Endodermal cell (in vitro differentiated cells): ENCODE data around the gene LILRA2. TPM values are rescaled to one million over a fixed set of nuclear protein-coding genes. Genes with fewer than 3 reads are reported as not detected.

Experiments used
- DNase-seq: peaks from one replicate; pipeline ENCODE4 v3.0.0-alpha.2; 2017
- H3K27ac ChIP-seq: 2 replicates; pipeline ENCODE4 v1.5.1; 2013; ENCODE audit warnings: mild to moderate bottlenecking, low read depth, low read length, moderate library complexity
- H3K27me3 ChIP-seq: 2 replicates; pipeline ENCODE4 v1.6.1; 2013; ENCODE audit warnings: mild to moderate bottlenecking, low read length, moderate library complexity; ENCODE audit not compliant: insufficient read depth, control insufficient read depth, poor library complexity, severe bottlenecking
- H3K36me3 ChIP-seq: 2 replicates; pipeline ENCODE4 v1.7.0; 2013; ENCODE audit warnings: mild to moderate bottlenecking, low read length, moderate library complexity; ENCODE audit not compliant: control insufficient read depth, insufficient read depth
- H3K4me1 ChIP-seq: one replicate; pipeline ENCODE4 v1.7.0; 2013; ENCODE audit warnings: low read length; ENCODE audit not compliant: control insufficient read depth, insufficient read depth
- H3K4me3 ChIP-seq: 2 replicates; pipeline ENCODE4 v1.5.1; 2013; ENCODE audit warnings: mild to moderate bottlenecking, low read length, moderate library complexity
- H3K9ac ChIP-seq: 2 replicates; pipeline ENCODE4 v1.6.1; 2013; ENCODE audit warnings: mild to moderate bottlenecking, low read length, moderate library complexity; ENCODE audit not compliant: poor library complexity, severe bottlenecking; ENCODE audit errors: extremely low read depth
- H3K9me3 ChIP-seq: 2 replicates; pipeline ENCODE4 v1.6.1; 2013; ENCODE audit warnings: mild to moderate bottlenecking, low read length, moderate library complexity; ENCODE audit not compliant: control insufficient read depth
- H3K27ac Mint-ChIP-seq: 2 replicates; pipeline ENCODE4 v1.8.0; 2020; ENCODE audit warnings: mixed read lengths
- H3K27me3 Mint-ChIP-seq: 2 replicates; pipeline ENCODE4 v1.8.0; 2021; ENCODE audit warnings: mild to moderate bottlenecking, mixed read lengths; ENCODE audit not compliant: insufficient read depth
- H3K36me3 Mint-ChIP-seq: 2 replicates; pipeline ENCODE4 v1.8.0; 2020; ENCODE audit warnings: low read depth, mixed read lengths
- H3K4me1 Mint-ChIP-seq: 2 replicates; pipeline ENCODE4 v1.8.0; 2020; ENCODE audit warnings: mixed read lengths
- H3K4me3 Mint-ChIP-seq: 2 replicates; pipeline ENCODE4 v1.8.0; 2020; ENCODE audit warnings: mild to moderate bottlenecking, moderate library complexity, mixed read lengths
- H3K9me3 Mint-ChIP-seq: 2 replicates; pipeline ENCODE4 v1.8.0; 2020; ENCODE audit warnings: mild to moderate bottlenecking, mixed read lengths
- WGBS, 2 experiments: methylation state at CpG; one replicate each; pipeline versions ENCODE4 v1.1.5 to v1.1.7; 2013; ENCODE audit warnings: missing lambda C conversion rate in 2 of 2, mixed read lengths in 1 of 2; ENCODE audit not compliant: insufficient coverage in 1 of 2, insufficient read length in 1 of 2; 5-methylcytosine and 5-hydroxymethylcytosine counted together
- total RNA-seq, 2 donors: library from RNA; stranded (reverse); fragmentation: NEBNext Ultra II Directional in 1 of 2; extraction: Animal tissue kit (Norgen Biotek cat#: 25700) in 1 of 2; gene quantifications; 2 replicates in 1 of 2; 3 replicates in 1 of 2; pipeline ENCODE4 v1.2.1, GENCODE V29; 2021
- TF ChIP-seq, protein P1 (sequence below): fragments of 200-600 bp; sonication (generic); conservative IDR thresholded peaks from 2 replicates; pipeline ENCODE4 v1.5.0; 2021; ENCODE audit warnings: antibody characterized with exemption, mild to moderate bottlenecking

The LILRA2 gene
- total RNA-seq, 2 donors from 2014 or later: not detected

DNA sequence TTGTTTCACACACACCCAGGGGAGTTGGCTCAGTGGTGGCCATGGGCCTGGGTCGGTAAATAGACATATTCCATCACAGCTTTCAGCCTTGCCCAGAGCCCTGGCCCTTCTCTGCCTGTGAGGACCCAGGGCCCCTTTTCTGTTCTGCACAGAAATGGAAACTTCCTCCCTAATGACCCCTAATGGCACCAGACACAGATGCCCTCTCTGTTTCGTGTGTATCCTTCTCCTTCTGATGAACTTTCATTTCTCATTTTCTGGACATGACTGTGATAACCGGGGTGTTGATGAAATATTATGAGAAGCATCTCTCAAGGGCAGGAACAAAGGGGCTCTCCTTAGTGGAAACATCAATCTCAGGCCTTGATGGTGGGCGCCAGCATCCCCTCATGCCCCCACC, 32.6 kb downstream of the LILRA2 start:
- TF ChIP-seq, protein P1, sequence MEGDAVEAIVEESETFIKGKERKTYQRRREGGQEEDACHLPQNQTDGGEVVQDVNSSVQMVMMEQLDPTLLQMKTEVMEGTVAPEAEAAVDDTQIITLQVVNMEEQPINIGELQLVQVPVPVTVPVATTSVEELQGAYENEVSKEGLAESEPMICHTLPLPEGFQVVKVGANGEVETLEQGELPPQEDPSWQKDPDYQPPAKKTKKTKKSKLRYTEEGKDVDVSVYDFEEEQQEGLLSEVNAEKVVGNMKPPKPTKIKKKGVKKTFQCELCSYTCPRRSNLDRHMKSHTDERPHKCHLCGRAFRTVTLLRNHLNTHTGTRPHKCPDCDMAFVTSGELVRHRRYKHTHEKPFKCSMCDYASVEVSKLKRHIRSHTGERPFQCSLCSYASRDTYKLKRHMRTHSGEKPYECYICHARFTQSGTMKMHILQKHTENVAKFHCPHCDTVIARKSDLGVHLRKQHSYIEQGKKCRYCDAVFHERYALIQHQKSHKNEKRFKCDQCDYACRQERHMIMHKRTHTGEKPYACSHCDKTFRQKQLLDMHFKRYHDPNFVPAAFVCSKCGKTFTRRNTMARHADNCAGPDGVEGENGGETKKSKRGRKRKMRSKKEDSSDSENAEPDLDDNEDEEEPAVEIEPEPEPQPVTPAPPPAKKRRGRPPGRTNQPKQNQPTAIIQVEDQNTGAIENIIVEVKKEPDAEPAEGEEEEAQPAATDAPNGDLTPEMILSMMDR: no peak
- H3K4me1 Mint-ChIP-seq: no peaks in the 10 kb centered on the region
- H3K9me3 Mint-ChIP-seq: peaks cover 93% of the 10 kb centered on the region
- H3K27ac Mint-ChIP-seq: no peak overlapping the region
- Histone ChIP-seq H3K9me3 (peaks cover 82% of the 10 kb centered on the region), H3K27ac (no peak overlapping the region), H3K27me3 (no peaks in the 10 kb centered on the region), H3K9ac (no peak overlapping the region), H3K4me1 (no peaks in the 10 kb centered on the region), H3K36me3 (no peaks in the 10 kb centered on the region), H3K4me3 (no peak overlapping the region)
- no peak for DNase-seq
- H3K36me3 Mint-ChIP-seq: peaks cover 3% of the 10 kb centered on the region
- no peak overlapping the region for H3K4me3 Mint-ChIP-seq
- WGBS, 2 experiments: 49% methylated on average over 4 of the region's 4 CpGs; no CpG with 5 or more reads in 1 of the 2 experiments
- H3K27me3 Mint-ChIP-seq: no peaks in the 10 kb centered on the region

- TF ChIP-seq, protein P1: no peak
- WGBS, 2 experiments: 75 to 76% methylated on average over 13 to 16 of the region's 16 CpGs
Observed at GRCh38 chr19:54606891-54607784, 33.5 kb downstream of the LILRA2 start.

DNA sequence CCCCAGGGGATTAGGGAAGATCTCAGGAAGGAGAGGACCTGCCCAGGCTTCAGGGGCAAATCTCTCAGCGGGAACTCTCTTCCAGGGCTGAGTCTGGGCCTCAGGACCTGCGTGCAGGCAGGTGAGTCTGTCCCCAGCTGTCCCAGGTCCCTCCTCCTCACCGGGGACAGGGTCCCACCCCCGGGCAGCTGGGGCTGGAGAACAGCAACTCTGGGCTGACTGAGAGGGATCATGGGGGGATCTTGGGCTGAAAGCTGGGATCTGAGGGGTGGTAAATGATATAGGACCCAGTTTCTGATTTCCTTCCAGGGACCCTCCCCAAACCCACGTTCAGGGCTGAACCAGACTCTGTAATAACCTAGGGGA, 34.2 kb downstream of the LILRA2 start:
- Histone ChIP-seq H3K4me3 (no peak overlapping the region), H3K27ac (no peak overlapping the region), H3K36me3 (no peaks in the 10 kb centered on the region), H3K27me3 (no peaks in the 10 kb centered on the region), H3K9me3 (peaks cover 79% of the 10 kb centered on the region), H3K4me1 (no peaks in the 10 kb centered on the region), H3K9ac (no peak overlapping the region)
- TF ChIP-seq, protein P1: no peak
- H3K9me3 Mint-ChIP-seq: peaks cover 92% of the 10 kb centered on the region
- H3K4me3 Mint-ChIP-seq: no peak overlapping the region
- no peak overlapping the region for H3K27ac Mint-ChIP-seq
- H3K27me3 Mint-ChIP-seq: no peaks in the 10 kb centered on the region
- DNase-seq: no peak
- 33 to 55% methylated on average over 1 to 5 of the region's 5 CpGs for WGBS, 2 experiments
- H3K4me1 Mint-ChIP-seq: no peaks in the 10 kb centered on the region
- peaks cover 3% of the 10 kb centered on the region for H3K36me3 Mint-ChIP-seq

More at GRCh38 chr19:54606891-54607784, 33.5 kb downstream of the LILRA2 start:
- Histone ChIP-seq H3K4me3 (no peak overlapping the region), H3K4me1 (no peaks in the 10 kb centered on the region), H3K9me3 (peaks cover 80% of the 10 kb centered on the region), H3K9ac (no peak overlapping the region), H3K27ac (no peak overlapping the region), H3K36me3 (no peaks in the 10 kb centered on the region), H3K27me3 (no peaks in the 10 kb centered on the region)
- Mint-ChIP-seq H3K36me3 (peaks cover 3% of the 10 kb centered on the region), H3K4me3 (no peak overlapping the region), H3K27me3 (no peaks in the 10 kb centered on the region), H3K27ac (no peak overlapping the region), H3K9me3 (peaks cover 93% of the 10 kb centered on the region), H3K4me1 (no peaks in the 10 kb centered on the region)
- no peak for DNase-seq
